Heart right ventricle (tissue), 16 donors: ENCODE measurements around the gene REL. TPM values are rescaled to one million over a fixed set of nuclear protein-coding genes. Genes with fewer than 3 reads are reported as not detected.

Experiments used
- ATAC-seq, 8 donors: fragments of 200-7000 bp; cut with Tn5 transposase; one replicate each; pipeline ENCODE4 v1.9.1; 2020; ENCODE audit warnings: mild to moderate bottlenecking in 8 of 8, moderate library complexity in 8 of 8, moderate number of reproducible peaks in 1 of 8
- DNase-seq, 2 donors: peaks; one replicate each; pipeline ENCODE4 v3.0.0-alpha.2; 2020
- H3K27ac ChIP-seq, 10 donors: fragments of 200-600 bp; sonication (generic) in 2 of 10; one replicate each; pipeline versions ENCODE4 v1.5.0 to v1.8.0; 2020 to 2022; ENCODE audit warnings: mild to moderate bottlenecking in 3 of 10
- H3K27me3 ChIP-seq, 7 donors: fragments of 200-600 bp; one replicate each; pipeline ENCODE4 v1.8.0; 2021 to 2022; ENCODE audit warnings: mild to moderate bottlenecking in 2 of 7
- H3K36me3 ChIP-seq, 9 donors: fragments of 200-600 bp; sonication (generic) in 1 of 9; one replicate each; pipeline versions ENCODE4 v1.5.0 to v1.8.0; 2020 to 2022; ENCODE audit warnings: mild to moderate bottlenecking in 2 of 9
- H3K4me1 ChIP-seq, 9 donors: fragments of 200-600 bp; sonication (generic) in 1 of 9; one replicate each; pipeline versions ENCODE4 v1.5.0 to v1.8.0; 2020 to 2022; ENCODE audit warnings: mild to moderate bottlenecking in 4 of 9
- H3K4me3 ChIP-seq, 10 donors: fragments of 200-600 bp; sonication (generic) in 2 of 10; one replicate each; pipeline versions ENCODE4 v1.5.0 to v1.8.0; 2020 to 2022; ENCODE audit warnings: mild to moderate bottlenecking in 7 of 10, moderate library complexity in 2 of 10
- H3K9me3 ChIP-seq, 11 donors: fragments of 200-600 bp in 10 of 11; sonication (generic) in 2 of 11; one replicate each; pipeline versions ENCODE4 v1.5.0 to v1.8.0; 2013 to 2022; ENCODE audit warnings: mild to moderate bottlenecking in 2 of 11, control low read depth in 1 of 11, moderate library complexity in 1 of 11
- CTCF ChIP-seq, 9 donors: fragments of 200-600 bp; sonication (generic) in 2 of 9; IDR thresholded peaks; one replicate each; pipeline versions ENCODE4 v1.5.0 to v1.8.0; 2021 to 2022; ENCODE audit warnings: antibody characterized with exemption in 9 of 9, mild to moderate bottlenecking in 5 of 9, moderate library complexity in 1 of 9
- WGBS, 2 donors: extraction: QIAGEN DNeasy Blood & Tissue Kit; methylation state at CpG; one replicate each; pipeline ENCODE4 v1.1.7; 2013; ENCODE audit warnings: inconsistent platforms in 1 of 2; 5-methylcytosine and 5-hydroxymethylcytosine counted together
- intact Hi-C, 10 donors: fragments of 100-400 bp; cut with DNase I; formaldehyde crosslinking; loops; one replicate each; pipeline versions ENCODE4 v1.11.1 to v1.14.2; 2022
- polyA plus RNA-seq, 2 donors: library from polyadenylated mRNA; stranded (reverse); fragments of 200-250 nt; gene quantifications; one replicate each; pipeline ENCODE4 v1.2.3, GENCODE V29; 2013
- total RNA-seq, 10 donors: library from RNA; stranded (reverse); fragmentation: NEBNext Ultra II Directional in 3 of 10; extraction: Animal tissue kit (Norgen Biotek cat#: 25700) in 3 of 10; gene quantifications; one replicate each; pipeline versions ENCODE4 v1.2.1 to v1.2.4, GENCODE V29; 2021 to 2023
- donor health status: Arrhythmogenic right ventricular cardiomyopathy.
- donor health status: ischemic (EF 13 %, LVEDD 7.1; RV severe dilation, severe dysfunction).
- donor health status: healthy with polysubstance abuse.
- donor health status: DM: no; HTN: yes; CAD: no.
- donor health status: DM: no; HTN: no; CAD: no.
- donor health status: ischemic (EF 25% LVEDD 6.9; RV normal size, moderate dysfunction).
- donor health status: ischemic (EF 25% LVEDD 5.7; RV mildly dilated, moderate dysfunction).
- donor health status: healthy.
- donor health status: DM: yes; HTN: yes; CAD: no.
- donor health status: Ischemic cardiomyopathy.
- donor health status: ischemic (EF 35%, LVEDD 5.7; RV mildly dilated, moderate dysfunction).
- donor health status: nonischemic (EF 11% LVEDD 7.7; RV severe dilation, severe dysfunction).
- donor health status: DM: yes; HTN: yes; CAD: no.
- donor health status: PGD.
- donor health status: ischemic (EF 29% LVEDD 5.4; RV normal size, mild dysfunction).
- donor health status: nonischemic (EF 23%, LVEDD 6.1; RV moderate dilation, normal function).

The REL gene
- total and polyA plus RNA-seq, 12 donors: 0.49 to 11.7 (median 6.4) TPM

- Histone ChIP-seq H3K4me3 (no peak overlapping the region), H3K27ac (no peak overlapping the region), H3K4me1 (peaks cover 0 to 4% (median 0%) of the 10 kb centered on the region in 9 donors), H3K9me3 (no peaks in the 10 kb centered on the region), H3K36me3 (peaks cover 0 to 25% (median 0%) of the 10 kb centered on the region in 9 donors), H3K27me3 (no peaks in the 10 kb centered on the region)
- no peak for TF ChIP-seq CTCF (IDR thresholded peaks at IDR 0.05)
- DNase-seq (no peak), ATAC-seq (no peak)
- intact Hi-C loops: no loop called here
- WGBS, 2 donors: 93 to 94% methylated on average over 4 of the region's 4 CpGs
Observed at GRCh38 chr2:60961457-60961856, 80.1 kb downstream of the REL start.

- Histone ChIP-seq H3K36me3 (peaks cover 0 to 24% (median 0%) of the 10 kb centered on the region in 9 donors), H3K4me1 (peaks cover 0 to 10% (median 0%) of the 10 kb centered on the region in 9 donors), H3K27ac (no peak overlapping the region), H3K4me3 (no peak overlapping the region), H3K9me3 (no peaks in the 10 kb centered on the region), H3K27me3 (no peaks in the 10 kb centered on the region)
- ATAC-seq: no peak
- DNase-seq: no peak
- TF ChIP-seq CTCF (IDR thresholded peaks at IDR 0.05): no peak
- WGBS, 2 donors: 67 to 71% methylated on average over 2 of the region's 2 CpGs
- intact Hi-C loops: no loop called here
Observed at GRCh38 chr2:60962528-60962927, 81.2 kb downstream of the REL start.

- H3K36me3 ChIP-seq: peaks cover 0 to 19% (median 0%) of the 10 kb centered on the region in 9 donors
- no peak for TF ChIP-seq CTCF (IDR thresholded peaks at IDR 0.05)
- ATAC-seq (peak in 1 of 8 donors; percentile 74), DNase-seq (no peak)
- no peak overlapping the region for H3K27ac ChIP-seq
- no peaks in the 10 kb centered on the region for H3K27me3 ChIP-seq
- no peaks in the 10 kb centered on the region for H3K9me3 ChIP-seq
- no peak overlapping the region for H3K4me3 ChIP-seq
- peaks cover 0 to 10% (median 0%) of the 10 kb centered on the region in 9 donors for H3K4me1 ChIP-seq
- intact Hi-C loops: no loop called here
Observed at GRCh38 chr2:60963190-60963589, 81.8 kb downstream of the REL start.

- Histone ChIP-seq H3K36me3 (peaks cover 0 to 5% (median 0%) of the 10 kb centered on the region in 9 donors), H3K4me3 (no peak overlapping the region), H3K9me3 (no peaks in the 10 kb centered on the region), H3K27me3 (no peaks in the 10 kb centered on the region), H3K27ac (peak overlapping the region in 1 of 10 donors; percentile 4), H3K4me1 (peaks cover 0 to 10% (median 0%) of the 10 kb centered on the region in 9 donors)
- no peak for DNase-seq
- no peak for TF ChIP-seq CTCF (IDR thresholded peaks at IDR 0.05)
- intact Hi-C loops: no loop called here
- WGBS, 2 donors: 73% methylated on average over 7 of the region's 7 CpGs
- ATAC-seq: no peak
Observed at GRCh38 chr2:60964651-60965498, 83.5 kb downstream of the REL start.
